Rectal smooth muscle tissue (tissue), 1 donor: Measurements from ENCODE around the gene SOAT1.

Experiments used
- H3K27ac ChIP-seq: one replicate; pipeline ENCODE4 v1.7.0; 2013; ENCODE audit warnings: low read depth, low read length, inconsistent platforms
- H3K27me3 ChIP-seq: one replicate; pipeline ENCODE4 v1.7.0; 2013; ENCODE audit warnings: low read length; ENCODE audit not compliant: control insufficient read depth, insufficient read depth
- H3K36me3 ChIP-seq: one replicate; pipeline ENCODE4 v1.7.0; 2013; ENCODE audit warnings: low read length; ENCODE audit not compliant: control insufficient read depth, insufficient read depth
- H3K4me1 ChIP-seq: one replicate; pipeline ENCODE4 v1.7.0; 2013; ENCODE audit warnings: low read length; ENCODE audit not compliant: control insufficient read depth, insufficient read depth
- H3K4me3 ChIP-seq: one replicate; pipeline ENCODE4 v1.7.0; 2013; ENCODE audit warnings: low read length
- H3K9ac ChIP-seq: one replicate; pipeline ENCODE4 v1.7.0; 2013; ENCODE audit warnings: low read length

The SOAT1 gene

DNA sequence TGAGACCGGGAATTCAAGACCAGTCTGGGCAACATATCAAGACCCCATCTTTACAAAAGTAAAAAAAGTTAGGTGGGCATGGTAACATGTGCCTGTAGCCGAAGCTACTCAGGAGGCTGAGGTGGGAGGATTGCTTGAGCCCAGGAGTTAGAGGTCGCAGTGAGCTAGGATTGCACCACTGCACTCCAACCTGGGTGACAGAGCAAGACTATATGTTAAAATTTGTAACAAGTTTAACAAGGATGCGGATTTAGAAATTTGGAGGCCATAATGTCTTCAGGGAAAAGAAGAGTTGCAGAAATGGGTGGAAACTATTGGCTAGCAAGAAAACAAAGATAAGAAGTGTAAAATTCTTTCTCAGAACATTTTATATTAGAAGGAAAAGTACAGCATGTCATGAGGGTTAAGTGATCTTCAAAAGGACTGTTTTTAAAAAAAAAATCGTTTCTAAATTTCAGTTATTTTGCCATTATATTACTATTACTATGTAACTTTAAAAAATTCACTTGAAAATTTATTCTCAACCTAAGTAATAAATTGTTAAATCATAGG lies 17.6 kb downstream of the SOAT1 start:
- H3K27ac ChIP-seq: no peak overlapping the region
- no peak overlapping the region for H3K4me3 ChIP-seq
- no peaks in the 10 kb centered on the region for H3K36me3 ChIP-seq
- H3K9ac ChIP-seq: no peak overlapping the region
- no peaks in the 10 kb centered on the region for H3K27me3 ChIP-seq
- no peaks in the 10 kb centered on the region for H3K4me1 ChIP-seq

DNA sequence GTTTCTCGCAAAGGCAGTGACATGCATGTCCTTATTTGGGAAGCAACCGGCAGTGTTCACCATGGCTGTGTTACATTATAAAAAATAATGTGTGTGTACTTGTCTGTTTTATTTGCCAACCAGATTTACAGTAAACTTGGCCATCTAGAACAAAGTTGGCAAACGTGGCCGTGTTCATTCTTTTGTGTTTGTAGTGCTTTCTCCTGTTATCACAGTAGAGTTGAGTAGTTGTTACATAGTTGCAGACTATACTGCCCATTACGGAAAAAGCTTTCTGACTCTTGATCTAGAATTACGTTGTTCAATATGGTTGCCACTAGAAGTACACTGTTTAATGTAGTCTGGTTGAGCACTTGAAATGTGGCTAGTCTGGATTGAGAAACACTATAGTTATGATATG lies 19.4 kb downstream of the SOAT1 start:
- no peaks in the 10 kb centered on the region for H3K36me3 ChIP-seq
- H3K9ac ChIP-seq: no peak overlapping the region
- no peak overlapping the region for H3K4me3 ChIP-seq
- H3K4me1 ChIP-seq: no peaks in the 10 kb centered on the region
- no peak overlapping the region for H3K27ac ChIP-seq
- H3K27me3 ChIP-seq: no peaks in the 10 kb centered on the region

DNA sequence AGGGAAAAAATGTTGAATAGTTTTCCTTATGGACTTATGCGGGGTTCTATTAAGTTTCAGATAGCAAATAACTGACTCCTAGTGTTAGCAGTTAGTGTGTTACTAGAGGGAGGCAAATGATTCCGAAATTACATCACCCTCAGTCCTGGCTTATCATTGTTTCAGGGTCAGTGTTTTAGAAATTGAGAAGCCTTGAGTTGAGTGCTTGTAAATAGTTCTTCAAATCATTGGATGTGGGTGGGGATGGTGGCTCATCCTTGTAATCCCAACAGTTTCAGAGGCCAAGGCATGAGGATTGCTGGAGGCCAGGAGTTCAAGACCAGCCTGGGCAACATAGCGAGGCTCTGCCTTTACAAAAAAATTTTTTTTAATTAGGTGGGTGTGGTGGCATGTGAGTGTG lies 21.3 kb downstream of the SOAT1 start:
- H3K9ac ChIP-seq: no peak overlapping the region
- H3K36me3 ChIP-seq: no peaks in the 10 kb centered on the region
- H3K4me1 ChIP-seq: no peaks in the 10 kb centered on the region
- H3K27ac ChIP-seq: no peak overlapping the region
- H3K4me3 ChIP-seq: no peak overlapping the region
- H3K27me3 ChIP-seq: no peaks in the 10 kb centered on the region

DNA sequence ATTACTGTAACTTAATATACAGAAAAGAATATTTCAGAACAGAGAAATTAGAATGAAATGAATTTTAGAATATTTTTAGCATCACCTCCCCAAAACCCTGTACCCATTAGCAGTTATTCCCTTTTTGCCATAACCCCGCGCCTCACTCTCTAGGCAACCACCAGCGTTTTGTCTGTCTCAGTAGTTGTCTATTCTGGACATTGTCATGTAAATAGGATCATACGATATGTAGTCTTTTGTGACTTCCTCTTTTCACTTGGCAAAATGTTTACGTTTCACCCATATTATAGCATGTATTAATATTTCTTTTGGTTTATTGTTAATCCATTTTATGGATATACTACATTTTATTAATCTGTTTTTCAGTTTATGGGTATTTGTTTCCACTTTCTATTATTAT lies 24.9 kb downstream of the SOAT1 start:
- Histone ChIP-seq H3K4me1 (no peaks in the 10 kb centered on the region), H3K27me3 (no peaks in the 10 kb centered on the region), H3K27ac (no peak overlapping the region), H3K4me3 (no peak overlapping the region), H3K9ac (no peak overlapping the region), H3K36me3 (no peaks in the 10 kb centered on the region)

DNA sequence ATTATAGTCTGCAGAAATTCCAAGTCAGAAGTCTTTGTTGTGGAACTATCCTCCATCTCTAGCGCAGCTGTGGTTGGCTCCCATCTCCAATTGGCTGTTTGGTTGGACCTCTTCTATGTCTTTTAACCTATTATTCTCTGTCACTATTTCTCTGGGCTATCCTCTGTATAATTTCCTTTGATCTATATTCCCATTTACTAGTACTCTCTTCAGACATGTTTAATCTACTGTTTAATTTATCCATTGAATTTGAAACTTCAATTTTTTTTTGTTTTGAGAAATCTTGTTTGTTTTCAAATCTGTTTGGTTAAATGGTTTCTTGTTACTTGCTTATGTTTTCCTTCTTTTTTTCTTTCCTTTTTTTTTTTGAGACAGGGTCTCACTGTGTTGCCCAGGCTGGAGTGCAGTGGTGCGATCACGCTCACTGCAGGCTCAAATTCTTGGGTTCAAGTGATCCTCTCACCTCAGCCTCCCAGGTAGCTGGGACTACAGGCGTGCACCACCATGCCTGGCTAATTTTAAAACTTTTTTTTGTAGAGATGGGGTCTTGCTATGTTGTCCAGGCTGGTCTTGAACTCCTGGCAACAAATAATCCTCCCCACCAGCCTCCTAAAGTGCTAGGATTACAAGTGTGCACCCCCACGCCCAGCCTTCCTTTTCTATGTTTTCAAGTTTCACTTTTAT lies 28.1 kb downstream of the SOAT1 start:
- Histone ChIP-seq H3K27me3 (no peaks in the 10 kb centered on the region), H3K4me1 (no peaks in the 10 kb centered on the region), H3K27ac (no peak overlapping the region), H3K4me3 (no peak overlapping the region), H3K9ac (no peak overlapping the region), H3K36me3 (peaks cover 2% of the 10 kb centered on the region)

DNA sequence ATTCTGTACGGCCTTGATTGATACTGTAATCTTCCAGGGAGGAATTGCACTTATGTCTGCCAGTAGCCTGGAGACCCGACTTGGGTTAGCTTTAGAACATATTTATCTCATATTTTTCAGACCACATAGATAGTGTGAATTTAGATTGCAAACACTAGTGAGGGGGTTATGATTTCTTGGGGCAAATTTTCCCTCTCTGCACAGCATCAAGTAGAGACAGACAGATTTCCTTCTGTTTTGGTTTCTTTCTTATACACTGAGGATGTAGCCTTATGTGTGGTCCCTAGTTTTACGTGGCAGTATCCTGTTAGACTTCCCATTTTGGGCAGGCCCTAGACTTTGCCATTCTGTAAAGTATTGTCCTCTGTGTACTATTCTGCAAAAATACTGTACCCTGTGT lies 29.0 kb downstream of the SOAT1 start:
- Histone ChIP-seq H3K27ac (no peak overlapping the region), H3K4me3 (no peak overlapping the region), H3K36me3 (peaks cover 2% of the 10 kb centered on the region), H3K4me1 (no peaks in the 10 kb centered on the region), H3K9ac (no peak overlapping the region), H3K27me3 (no peaks in the 10 kb centered on the region)

DNA sequence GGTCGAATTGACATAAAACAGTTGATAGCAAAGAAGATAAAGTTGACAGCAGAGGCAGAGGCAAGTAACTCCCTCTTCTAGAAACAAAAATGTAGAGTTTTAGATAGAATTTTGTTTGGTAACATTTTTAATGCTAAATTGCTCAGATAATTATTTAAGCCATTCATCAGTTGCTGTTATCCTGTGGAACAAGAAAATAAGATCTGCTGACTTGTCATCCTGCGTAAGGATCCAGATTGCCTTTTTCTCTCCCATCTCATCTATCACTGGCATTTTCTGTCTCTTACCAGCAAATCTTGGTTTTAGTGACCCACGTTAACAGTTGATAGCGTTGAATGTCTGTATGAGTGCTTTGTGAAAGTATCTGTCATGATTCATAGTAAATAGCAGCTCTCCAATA lies 29.8 kb downstream of the SOAT1 start:
- no peak overlapping the region for H3K4me3 ChIP-seq
- H3K9ac ChIP-seq: no peak overlapping the region
- peaks cover 2% of the 10 kb centered on the region for H3K36me3 ChIP-seq
- no peaks in the 10 kb centered on the region for H3K27me3 ChIP-seq
- H3K27ac ChIP-seq: no peak overlapping the region
- no peaks in the 10 kb centered on the region for H3K4me1 ChIP-seq

DNA sequence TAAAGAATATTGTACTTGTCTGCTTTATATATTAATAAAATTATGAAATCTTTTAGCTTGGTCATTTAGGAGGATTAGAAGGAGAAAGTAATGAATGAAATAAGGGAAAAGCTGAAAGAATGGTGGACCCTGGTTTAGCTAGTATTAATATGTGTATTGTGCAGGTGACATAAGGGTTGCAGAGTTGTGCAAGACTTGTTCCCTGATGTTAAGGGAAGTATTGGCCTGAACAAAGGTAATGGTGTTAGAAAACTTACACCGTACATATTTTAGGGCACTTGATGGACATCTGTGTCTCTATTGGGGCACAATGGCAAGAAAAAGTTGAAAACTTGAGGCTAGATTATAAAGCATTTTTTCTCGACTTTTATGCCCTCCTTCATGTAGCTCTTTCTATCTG lies 32.2 kb downstream of the SOAT1 start:
- H3K9ac ChIP-seq: no peak overlapping the region
- no peak overlapping the region for H3K4me3 ChIP-seq
- no peaks in the 10 kb centered on the region for H3K27me3 ChIP-seq
- H3K27ac ChIP-seq: no peak overlapping the region
- peaks cover 4% of the 10 kb centered on the region for H3K36me3 ChIP-seq
- no peaks in the 10 kb centered on the region for H3K4me1 ChIP-seq

DNA sequence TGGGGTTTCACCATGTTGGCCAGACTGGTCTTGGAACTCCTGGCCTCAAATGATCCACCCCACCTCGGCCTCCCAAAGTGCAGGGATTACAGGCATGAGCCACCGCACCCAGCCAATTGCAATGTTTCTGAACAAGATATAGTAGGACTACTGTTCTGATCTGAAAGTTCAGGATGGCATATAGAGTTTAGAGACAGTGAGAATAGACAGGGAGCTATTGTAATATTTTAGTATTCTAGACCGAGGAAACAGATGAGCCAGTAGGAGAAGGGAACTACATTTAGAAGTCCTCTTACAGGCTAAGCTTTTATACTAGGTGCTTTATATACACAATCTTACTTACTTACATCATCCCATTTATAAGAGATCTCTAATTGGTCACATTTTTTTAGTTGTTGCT lies 33.1 kb downstream of the SOAT1 start:
- Histone ChIP-seq H3K4me3 (no peak overlapping the region), H3K27ac (no peak overlapping the region), H3K9ac (no peak overlapping the region), H3K36me3 (peaks cover 4% of the 10 kb centered on the region), H3K4me1 (no peaks in the 10 kb centered on the region), H3K27me3 (no peaks in the 10 kb centered on the region)

DNA sequence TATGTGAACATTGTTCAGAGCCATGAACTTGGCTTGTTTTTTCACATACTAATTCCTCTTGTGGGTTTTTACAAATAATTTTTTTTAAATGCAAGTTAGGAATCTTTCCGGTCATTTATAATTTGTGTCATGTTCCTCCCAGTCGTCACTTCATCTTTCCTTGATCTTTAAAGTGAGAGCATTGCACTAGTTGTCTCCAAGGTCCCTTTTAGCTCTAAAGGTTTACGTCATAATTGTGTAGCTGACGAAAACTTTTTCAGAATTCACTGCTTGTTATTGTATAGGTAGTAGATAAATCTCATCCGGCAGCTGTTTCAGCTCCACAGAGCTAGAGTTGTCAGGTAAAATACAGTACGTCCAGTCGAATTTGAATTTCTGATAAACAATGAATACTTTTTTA lies 33.6 kb downstream of the SOAT1 start:
- Histone ChIP-seq H3K4me1 (no peaks in the 10 kb centered on the region), H3K9ac (no peak overlapping the region), H3K27me3 (no peaks in the 10 kb centered on the region), H3K4me3 (no peak overlapping the region), H3K36me3 (peaks cover 4% of the 10 kb centered on the region), H3K27ac (no peak overlapping the region)

DNA sequence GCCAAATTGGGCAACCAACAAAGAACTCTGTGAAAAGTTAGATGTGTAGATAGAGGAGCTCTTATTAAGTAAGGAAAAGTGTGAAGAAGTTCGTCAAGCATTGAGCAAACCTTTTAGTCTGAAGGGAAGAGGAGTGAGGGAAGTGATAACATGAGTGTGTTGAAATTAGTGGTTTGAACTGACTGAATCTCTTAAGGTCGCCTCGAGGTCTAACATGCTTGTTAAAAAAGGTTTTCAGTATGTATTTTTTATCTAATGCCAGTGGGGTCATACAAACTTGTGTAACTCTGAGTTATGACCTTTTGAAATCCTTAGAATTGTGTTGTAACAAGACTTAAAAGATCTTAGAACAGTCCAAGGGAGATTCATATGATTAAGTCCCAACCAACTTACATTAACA lies 34.1 kb downstream of the SOAT1 start:
- H3K9ac ChIP-seq: no peak overlapping the region
- H3K36me3 ChIP-seq: peaks cover 4% of the 10 kb centered on the region
- no peaks in the 10 kb centered on the region for H3K4me1 ChIP-seq
- no peaks in the 10 kb centered on the region for H3K27me3 ChIP-seq
- no peak overlapping the region for H3K4me3 ChIP-seq
- no peak overlapping the region for H3K27ac ChIP-seq

DNA sequence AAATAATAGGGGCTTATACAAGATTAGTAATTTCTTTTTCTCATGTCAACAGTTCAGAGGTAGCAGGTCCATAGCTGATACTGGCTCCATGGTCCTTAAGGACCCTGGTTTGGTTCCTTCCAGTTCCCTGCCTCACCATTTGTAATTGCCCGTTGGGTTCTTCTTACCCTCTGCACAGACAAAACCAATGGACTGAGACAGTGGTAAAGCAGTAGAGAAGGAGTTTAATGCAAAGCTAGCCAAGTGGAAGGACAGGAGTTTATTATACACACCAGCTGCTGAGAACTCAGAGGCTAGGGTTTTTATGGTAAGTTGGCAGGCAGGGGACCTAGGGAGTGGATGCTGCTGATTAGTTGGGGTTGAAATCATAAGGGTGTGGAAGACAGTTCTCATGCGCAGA lies 36.3 kb downstream of the SOAT1 start:
- Histone ChIP-seq H3K4me1 (no peaks in the 10 kb centered on the region), H3K27ac (no peak overlapping the region), H3K36me3 (peaks cover 2% of the 10 kb centered on the region), H3K27me3 (no peaks in the 10 kb centered on the region), H3K4me3 (no peak overlapping the region), H3K9ac (no peak overlapping the region)

DNA sequence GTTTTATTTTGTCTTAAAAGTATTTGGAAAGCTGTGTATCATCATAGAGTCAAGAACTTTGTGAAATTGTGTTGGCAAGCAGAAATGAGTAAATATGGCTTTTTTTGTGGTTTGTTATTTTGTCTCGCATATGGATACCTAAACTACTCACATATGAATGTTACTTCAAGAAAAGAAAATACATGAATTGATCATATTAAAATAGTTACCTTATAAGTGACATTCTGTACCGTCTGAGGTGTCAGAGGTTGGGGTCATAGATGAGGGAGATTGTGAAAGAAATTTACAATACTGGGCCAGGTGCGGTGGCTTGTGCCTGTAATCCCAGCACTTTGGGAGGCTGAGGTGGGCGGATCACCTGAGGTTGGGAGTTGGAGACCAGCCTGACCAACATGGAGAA lies 40.8 kb downstream of the SOAT1 start:
- no peak overlapping the region for H3K4me3 ChIP-seq
- no peak overlapping the region for H3K27ac ChIP-seq
- no peaks in the 10 kb centered on the region for H3K4me1 ChIP-seq
- peaks cover 2% of the 10 kb centered on the region for H3K36me3 ChIP-seq
- no peaks in the 10 kb centered on the region for H3K27me3 ChIP-seq
- H3K9ac ChIP-seq: no peak overlapping the region
